CD4-positive, alpha-beta T cell treated with Interleukin-6 for 4 hours (primary cell): ENCODE data around the gene CASP12.
"Not testable (repeated sequence)": the region's sequence is repeated elsewhere in the genome, so short reads cannot be mapped to it uniquely, and the experiment has no call there.

ENCODE experiments used
- DNase-seq: peaks from one replicate; pipeline ENCODE4 v3.0.0-alpha.2; 2020; ENCODE audit warnings: mixed read lengths

The CASP12 gene

GRCh38 chr11:104897891-104898684 lies at the start of gene CASP12:
TSS of gene CASP12 (minus strand) at chr11:104898460.
- DNase-seq = peak; percentile 21

- peak; percentile 51 for DNase-seq
Measured at GRCh38 chr11:104946907-104947306, 48.6 kb upstream of the CASP12 start.

- DNase-seq = no peak
Measured at GRCh38 chr11:104944076-104944475, 45.8 kb upstream of the CASP12 start.

- no peak for DNase-seq
Measured at GRCh38 chr11:104943561-104943960, 45.3 kb upstream of the CASP12 start.

GRCh38 chr11:104934594-104934993 lies 36.3 kb upstream of the CASP12 start:
- no peak for DNase-seq

- DNase-seq = not testable (repeated sequence)
Measured at GRCh38 chr11:104934073-104934472, 35.8 kb upstream of the CASP12 start.

- DNase-seq = no peak
Measured at GRCh38 chr11:104928811-104929210, 30.6 kb upstream of the CASP12 start.

- no peak for DNase-seq
Measured at GRCh38 chr11:104926771-104927611, 28.7 kb upstream of the CASP12 start.

- no peak for DNase-seq
Measured at GRCh38 chr11:104925850-104926249, 27.6 kb upstream of the CASP12 start.

- no peak for DNase-seq
Measured at GRCh38 chr11:104918113-104918824, 20.0 kb upstream of the CASP12 start.

- no peak for DNase-seq
Measured at GRCh38 chr11:104917271-104918112, 19.2 kb upstream of the CASP12 start.

GRCh38 chr11:104916442-104916841 lies 18.2 kb upstream of the CASP12 start:
- DNase-seq = peak; percentile 12

- no peak for DNase-seq
Measured at GRCh38 chr11:104912102-104912501, 13.8 kb upstream of the CASP12 start.

- no peak for DNase-seq
Measured at GRCh38 chr11:104908186-104908531, 9.9 kb upstream of the CASP12 start.

GRCh38 chr11:104907521-104908185 lies 9.4 kb upstream of the CASP12 start:
- no peak for DNase-seq

GRCh38 chr11:104905271-104905670 lies 7.0 kb upstream of the CASP12 start:
- DNase-seq = no peak

- no peak for DNase-seq
Measured at GRCh38 chr11:104899226-104899625, 966 bp upstream of the CASP12 start.

GRCh38 chr11:104898685-104899013 lies 389 bp upstream of the CASP12 start:
- DNase-seq = no peak

GRCh38 chr11:104895634-104896033 lies 2.6 kb downstream of the CASP12 start:
- DNase-seq = no peak

GRCh38 chr11:104893876-104894275 lies 4.4 kb downstream of the CASP12 start:
- no peak for DNase-seq

GRCh38 chr11:104892723-104893511 lies 5.3 kb downstream of the CASP12 start:
- DNase-seq = no peak
